Activated CD4-positive, alpha-beta T cell treated with anti-CD3 and anti-CD28 coated beads, Interleukin-2, Interleukin-6, amounts not matched to agents 100 ng/mL and 50 ng/mL, durations not matched to agents 16 hours and 8 hours (primary cell): ENCODE data around the gene GOLGA2.

Experiments
- DNase-seq: peaks from one replicate; pipeline ENCODE4 v3.0.0-alpha.2; 2020

GOLGA2 gene

GRCh38 chr9:128254855-128255759, 20.7 kb downstream of the GOLGA2 start:
- peak; percentile 61 for DNase-seq

- no peak for DNase-seq
Observed at GRCh38 chr9:128254362-128254761, 21.4 kb downstream of the GOLGA2 start.

- no peak for DNase-seq
Observed at GRCh38 chr9:128253991-128254346, 21.8 kb downstream of the GOLGA2 start.

GRCh38 chr9:128253140-128253990, 22.4 kb downstream of the GOLGA2 start:
- no peak for DNase-seq

GRCh38 chr9:128252317-128253139, 23.3 kb downstream of the GOLGA2 start:
- DNase-seq = no peak

GRCh38 chr9:128251732-128252100, 24.1 kb downstream of the GOLGA2 start:
- no peak for DNase-seq

GRCh38 chr9:128250839-128251731, 24.7 kb downstream of the GOLGA2 start:
- DNase-seq = no peak

GRCh38 chr9:128249908-128250838, 25.6 kb downstream of the GOLGA2 start:
- peak; percentile 98 for DNase-seq

- no peak for DNase-seq
Observed at GRCh38 chr9:128249558-128249907, 26.3 kb downstream of the GOLGA2 start.

- DNase-seq = no peak
Observed at GRCh38 chr9:128247226-128247803, 28.5 kb downstream of the GOLGA2 start.

- no peak for DNase-seq
Observed at GRCh38 chr9:128246471-128246870, 29.3 kb downstream of the GOLGA2 start.

GRCh38 chr9:128245421-128246151, 30.2 kb downstream of the GOLGA2 start:
- no peak for DNase-seq

- no peak for DNase-seq
Observed at GRCh38 chr9:128244837-128245231, 31.0 kb downstream of the GOLGA2 start.

GRCh38 chr9:128244091-128244836, 31.5 kb downstream of the GOLGA2 start:
- no peak for DNase-seq

GRCh38 chr9:128243215-128244018, 32.4 kb downstream of the GOLGA2 start:
- DNase-seq = no peak

GRCh38 chr9:128242828-128243214, 33.0 kb downstream of the GOLGA2 start:
- no peak for DNase-seq

GRCh38 chr9:128242124-128242523, 33.7 kb downstream of the GOLGA2 start:
- DNase-seq = no peak

- no peak for DNase-seq
Observed at GRCh38 chr9:128233817-128234406, 41.9 kb downstream of the GOLGA2 start.
